Measurements from ENCODE around the gene NUPR2.

DNA sequence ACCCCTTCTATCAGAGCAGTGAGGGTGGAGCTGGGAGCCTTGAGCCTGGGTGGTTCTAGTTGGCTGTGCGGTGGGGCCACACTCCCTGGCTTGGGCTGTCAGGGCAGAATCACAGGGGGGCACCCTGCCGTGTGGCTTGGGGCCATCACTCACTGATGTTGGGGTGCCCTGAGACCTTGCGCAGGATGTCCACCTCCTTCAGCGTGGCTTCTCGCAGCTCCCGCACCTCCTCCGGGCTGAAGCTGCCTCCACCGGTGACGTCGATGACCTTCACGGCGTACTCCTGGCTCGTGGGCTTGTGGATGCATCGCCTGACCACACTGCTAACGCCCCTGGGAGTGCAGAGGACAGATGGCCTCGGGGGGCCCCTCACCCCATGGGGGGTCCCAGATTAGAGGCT is 28.8 kb downstream of the NUPR2 start:
- TF ChIP-seq GATA3 (IDR thresholded peaks at IDR 0.05; ENCODE audit: low read depth, low read length) (no peak), GATA2 (IDR thresholded peaks at IDR 0.05; ENCODE audit: low read depth, low read length) (no peak)
